ENCODE measurements around the gene NKIRAS1. TPM values are rescaled to one million over a fixed set of nuclear protein-coding genes. Genes with fewer than 3 reads are reported as not detected.

Gene NKIRAS1
- total RNA-seq, result 9.9 TPM

GRCh38 chr3:23916886-23917678, at the start of gene NKIRAS1, which contains the start of gene RPL15:
NKIRAS1 (minus strand) TSS chr3:23916990; CDS start chr3:23910904, 6,086 bp downstream.
RPL15 (plus strand) TSS chr3:23917132; CDS start chr3:23917860, 728 bp downstream.

GRCh38 chr3:23944861-23945662, 28.3 kb upstream of the NKIRAS1 start, which contains the start of gene NR1D2:
NR1D2 (plus strand) TSS chr3:23945286; CDS start chr3:23945579, 293 bp downstream.

Other genes with a start within 250 kb of the NKIRAS1 start
- gene UBE2E1, start 111.0 kb downstream of the NKIRAS1 start, total RNA-seq, result 110 TPM
- 2,869 TPM for gene RPL15, start 142 bp upstream of the NKIRAS1 start, total RNA-seq
- gene NR1D2, start 28.3 kb upstream of the NKIRAS1 start, total RNA-seq, result 40.4 TPM